H1 (cell line): Measurements from ENCODE around the gene CCDC88C. TPM values are rescaled to one million over a fixed set of nuclear protein-coding genes. Genes with fewer than 3 reads are reported as not detected.

Experiments used
- CTCF ChIA-PET: fragments of 300-600 bp; sonication (Branson Sonifier 250); formaldehyde crosslinking; loops from one replicate; lab custom pipeline; 2021; ENCODE audit not compliant: partially characterized antibody; lab: Charles Lee
- POLR2A ChIA-PET: fragments of 300-600 bp; sonication (Branson Sonifier 250); formaldehyde crosslinking; loops from one replicate; lab custom pipeline; 2021; ENCODE audit warnings: inconsistent platforms; ENCODE audit not compliant: partially characterized antibody; lab: Charles Lee
- DNase-seq, 2 experiments: peaks; one replicate each; pipeline versions ENCODE4 v3.0.0 to v3.0.0-alpha.2; 2010 to 2022; ENCODE audit warnings: low spot score in 2 of 2, low read depth in 1 of 2, mixed read lengths in 1 of 2
- FAIRE-seq: peaks from 2 replicates; lab custom pipeline; 2011; peaks lifted over from hg19 to GRCh38; lab: Jason Lieb, UNC
- H2AFZ ChIP-seq: 2 replicates; pipeline ENCODE4 v1.8.1; 2012; ENCODE audit warnings: low read length, inconsistent platforms
- H2AK5ac ChIP-seq: 2 replicates; pipeline ENCODE4 v1.6.1; 2013; ENCODE audit warnings: low read depth, low read length
- H2BK120ac ChIP-seq: replicated peaks from 2 replicates; pipeline ENCODE3; 2013; ENCODE audit warnings: low read depth, low read length, inconsistent platforms
- H2BK12ac ChIP-seq: 2 replicates; pipeline ENCODE4 v1.6.1; 2013; ENCODE audit warnings: low read depth, low read length
- H2BK15ac ChIP-seq: 2 replicates; pipeline ENCODE4 v1.6.1; 2013; ENCODE audit warnings: low read length
- H2BK20ac ChIP-seq: 2 replicates; pipeline ENCODE4 v1.6.1; 2013; ENCODE audit warnings: low read length
- H2BK5ac ChIP-seq: 2 replicates; pipeline ENCODE4 v1.6.1; 2013; ENCODE audit warnings: low read depth, low read length
- H3K14ac ChIP-seq: 2 replicates; pipeline ENCODE4 v1.6.1; 2013; ENCODE audit warnings: inconsistent platforms; ENCODE audit not compliant: insufficient read length
- H3K18ac ChIP-seq: 2 replicates; pipeline ENCODE4 v1.6.1; 2013; ENCODE audit warnings: low read length; ENCODE audit errors: extremely low read depth
- H3K23ac ChIP-seq: 2 replicates; pipeline ENCODE4 v1.6.1; 2013; ENCODE audit warnings: inconsistent platforms; ENCODE audit not compliant: insufficient read length
- H3K23me2 ChIP-seq: 2 replicates; pipeline ENCODE4 v1.6.1; 2013; ENCODE audit warnings: low read depth, low read length
- H3K27ac ChIP-seq: 2 replicates; pipeline ENCODE4 v1.6.1; 2011; ENCODE audit warnings: low read depth, low read length, inconsistent platforms
- H3K27me3 ChIP-seq, 4 experiments: replicated peaks in 1 of 4; 1 replicate in 1 of 4; 2 replicates in 3 of 4; pipeline versions ENCODE4 v1.6.1 to v1.8.1; 2011 to 2013; ENCODE audit warnings: low read length in 3 of 4, mild to moderate bottlenecking in 3 of 4, inconsistent platforms in 2 of 4, mixed read lengths in 2 of 4, moderate library complexity in 1 of 4; ENCODE audit not compliant: control insufficient read depth in 3 of 4, insufficient read depth in 3 of 4; ENCODE audit errors: extremely low read depth in 1 of 4
- H3K36me3 ChIP-seq, 4 experiments: 2 replicates each; pipeline versions ENCODE4 v1.6.1 to v1.8.1; 2011 to 2013; ENCODE audit warnings: mild to moderate bottlenecking in 4 of 4, low read length in 3 of 4, moderate library complexity in 2 of 4, control low read depth in 1 of 4, inconsistent platforms in 1 of 4; ENCODE audit not compliant: insufficient read depth in 4 of 4, control insufficient read depth in 2 of 4
- H3K4ac ChIP-seq: replicated peaks from 2 replicates; pipeline ENCODE3; 2013; ENCODE audit warnings: low read length, low read depth, mixed read lengths, inconsistent platforms; ENCODE audit not compliant: insufficient read length
- H3K4me1 ChIP-seq, 4 experiments: replicated peaks in 1 of 4; 1 replicate in 1 of 4; 2 replicates in 3 of 4; pipeline versions ENCODE4 v1.6.1 to v1.8.1; 2011 to 2013; ENCODE audit warnings: low read length in 3 of 4, inconsistent platforms in 2 of 4, mixed read lengths in 1 of 4; ENCODE audit not compliant: insufficient read depth in 4 of 4, control insufficient read depth in 3 of 4
- H3K4me2 ChIP-seq, 2 experiments: 2 replicates each; pipeline versions ENCODE4 v1.6.1 to v1.8.1; 2011 to 2013; ENCODE audit warnings: low read depth in 2 of 2, low read length in 2 of 2, control low read depth in 1 of 2, inconsistent platforms in 1 of 2, mild to moderate bottlenecking in 1 of 2; ENCODE audit not compliant: insufficient read depth in 1 of 2
- H3K4me3 ChIP-seq, 4 experiments: fragments of 200-600, 300-600 bp in 1 of 4; sonication (generic), shearing (Covaris generic), sonication (Bioruptor Twin) in 1 of 4; 2 replicates each; pipeline versions ENCODE4 v1.5.1 to v1.8.1; 2011 to 2016; ENCODE audit warnings: low read length in 4 of 4, low read depth in 3 of 4, control low read depth in 2 of 4, inconsistent platforms in 2 of 4, mild to moderate bottlenecking in 2 of 4, mixed read lengths in 1 of 4, moderate library complexity in 1 of 4; ENCODE audit not compliant: insufficient read depth in 2 of 4; ENCODE audit errors: extremely low read depth in 1 of 4
- H3K56ac ChIP-seq: replicated peaks from 2 replicates; pipeline ENCODE3; 2013; ENCODE audit warnings: low read depth, mild to moderate bottlenecking, mixed read lengths, low read length, inconsistent platforms; ENCODE audit not compliant: insufficient read length
- H3K79me1 ChIP-seq: 2 replicates; pipeline ENCODE4 v1.6.1; 2013; ENCODE audit warnings: low read depth, low read length, control low read depth
- H3K79me2 ChIP-seq, 2 experiments: 2 replicates each; pipeline versions ENCODE4 v1.6.1 to v1.8.1; 2012 to 2013; ENCODE audit warnings: low read length in 2 of 2, mild to moderate bottlenecking in 2 of 2, inconsistent platforms in 1 of 2; ENCODE audit not compliant: insufficient read depth in 2 of 2, control insufficient read depth in 1 of 2
- H3K9ac ChIP-seq, 4 experiments: replicated peaks in 1 of 4; 1 replicate in 1 of 4; 2 replicates in 3 of 4; pipeline versions ENCODE4 v1.6.1 to v1.8.1; 2011 to 2013; ENCODE audit warnings: low read depth in 3 of 4, low read length in 3 of 4, control low read depth in 2 of 4, mild to moderate bottlenecking in 2 of 4, moderate library complexity in 2 of 4, inconsistent platforms in 1 of 4; ENCODE audit errors: extremely low read depth in 1 of 4
- H3K9me3 ChIP-seq, 2 experiments: 2 replicates each; pipeline versions ENCODE4 v1.6.1 to v1.8.1; 2012 to 2013; ENCODE audit warnings: mild to moderate bottlenecking in 2 of 2, moderate library complexity in 2 of 2, control low read depth in 1 of 2, inconsistent platforms in 1 of 2, low read depth in 1 of 2, low read length in 1 of 2, mixed read lengths in 1 of 2; ENCODE audit not compliant: insufficient read depth in 2 of 2
- H4K20me1 ChIP-seq, 2 experiments: replicated peaks in 1 of 2; 2 replicates each; pipeline versions ENCODE3 to v1.8.1; 2011 to 2013; ENCODE audit warnings: inconsistent platforms in 2 of 2, low read length in 2 of 2, mild to moderate bottlenecking in 1 of 2; ENCODE audit not compliant: insufficient read depth in 2 of 2, control insufficient read depth in 1 of 2
- H4K5ac ChIP-seq: 2 replicates; pipeline ENCODE4 v1.6.1; 2013; ENCODE audit warnings: low read length, low read depth, mixed read lengths, inconsistent platforms; ENCODE audit not compliant: insufficient read length
- H4K8ac ChIP-seq: 2 replicates; pipeline ENCODE4 v1.8.0; 2013; ENCODE audit warnings: mild to moderate bottlenecking, moderate library complexity, low read length, inconsistent platforms; ENCODE audit not compliant: insufficient read depth; ENCODE audit errors: extremely low read depth
- H4K91ac ChIP-seq: replicated peaks from 2 replicates; pipeline ENCODE3; 2013; ENCODE audit warnings: low read length, mixed read lengths, inconsistent platforms; ENCODE audit not compliant: insufficient read length
- ASH2L ChIP-seq: fragments of 200-600, 300-600 bp; sonication (generic); IDR thresholded peaks from one replicate; pipeline ENCODE4 v1.7.1; 2017; ENCODE audit warnings: low read length
- BACH1 ChIP-seq: IDR thresholded peaks from 2 replicates; pipeline ENCODE4 v1.6.1; 2012; ENCODE audit warnings: low read length, improper control_type of control experiment
- CHD2 ChIP-seq: IDR thresholded peaks from 2 replicates; pipeline ENCODE4 v1.6.1; 2012; ENCODE audit warnings: low read length, improper control_type of control experiment
- EGR1 ChIP-seq: IDR thresholded peaks from 2 replicates; pipeline ENCODE4 v1.6.1; 2011; ENCODE audit warnings: low read depth, low read length, borderline replicate concordance
- EZH2 ChIP-seq: fragments of 200-600 bp; sonication (generic); IDR thresholded peaks from 2 replicates; pipeline ENCODE4 v1.7.1; 2012; ENCODE audit warnings: low read depth, mild to moderate bottlenecking, moderate library complexity, low read length, inconsistent platforms; ENCODE audit not compliant: severe bottlenecking
- JUND ChIP-seq: IDR thresholded peaks from 2 replicates; pipeline ENCODE4 v1.6.1; 2011; ENCODE audit warnings: mild to moderate bottlenecking, improper control_type of control experiment, low read length
- KDM5A ChIP-seq: fragments of 200-600 bp; IDR thresholded peaks from 2 replicates; pipeline ENCODE4 v1.7.1; 2012; ENCODE audit warnings: mild to moderate bottlenecking, low read length, inconsistent platforms, mixed read lengths
- NANOG ChIP-seq: IDR thresholded peaks from 2 replicates; pipeline ENCODE4 v1.6.1; 2011; ENCODE audit warnings: low read length, low read depth, mild to moderate bottlenecking, inconsistent platforms; ENCODE audit not compliant: insufficient read depth, poor library complexity, severe bottlenecking
- NRF1 ChIP-seq: IDR thresholded peaks from 2 replicates; pipeline ENCODE4 v1.6.1; 2011; ENCODE audit warnings: mild to moderate bottlenecking, low read depth, low read length, improper control_type of control experiment
- SIRT6 ChIP-seq: IDR thresholded peaks from one replicate; pipeline ENCODE4 v1.7.1; 2012; ENCODE audit warnings: low read length, inconsistent platforms
- SUZ12 ChIP-seq: fragments of 200-600 bp; sonication (generic); IDR thresholded peaks from 2 replicates; pipeline ENCODE4 v1.6.1; 2012; ENCODE audit warnings: mild to moderate bottlenecking, inconsistent platforms, low read length, moderate library complexity, mixed read lengths
- TAF1 ChIP-seq: IDR thresholded peaks from 2 replicates; pipeline ENCODE4 v1.6.1; 2011; ENCODE audit warnings: mild to moderate bottlenecking, low read depth, low read length
- WGBS, 2 experiments: shearing (Covaris generic) in 1 of 2; methylation state at CpG; one replicate each; pipeline versions ENCODE4 v1.1.6 to v1.1.7; 2013 to 2015; ENCODE audit warnings: low lambda C conversion rate in 2 of 2, mixed read lengths in 2 of 2, inconsistent platforms in 1 of 2, low coverage in 1 of 2, missing lambda C conversion rate in 1 of 2; ENCODE audit not compliant: insufficient replicate concordance in 2 of 2, insufficient coverage in 1 of 2, insufficient read length in 1 of 2; ENCODE audit errors: extremely low coverage in 1 of 2, missing lambda C conversion rate in 1 of 2; 5-methylcytosine and 5-hydroxymethylcytosine counted together
- polyA plus RNA-seq, 7 experiments: library from polyadenylated mRNA; depleted of rRNA in 3 of 7; stranded (reverse) in 5 of 7; unstranded in 2 of 7; fragments of >200 nt in 5 of 7; fragments of 200-250 nt in 2 of 7; gene quantifications; 1 replicate in 5 of 7; 2 replicates in 1 of 7; 4 replicates in 1 of 7; pipeline versions ENCODE4 v1.2.1 to v1.2.3, GENCODE V29; 2011 to 2013; ENCODE audit warnings: missing spikeins in 2 of 7, mixed read lengths in 2 of 7
- total RNA-seq: library from RNA; stranded (reverse); fragmentation: NEBNext Ultra II Directional; extraction: Animal tissue kit (Norgen Biotek cat#: 25700); gene quantifications from 2 replicates; pipeline ENCODE4 v1.2.1, GENCODE V29; 2021
- TF ChIP-seq, protein P1 (sequence below): IDR thresholded peaks from 2 replicates; pipeline ENCODE4 v1.6.1; 2012; ENCODE audit warnings: low read length, inconsistent platforms

Gene CCDC88C
- total and polyA plus RNA-seq, 2 of the 8 experiments (the other 6 are each of a cell fraction or from before 2014, with no cell fraction given), result 10.3 to 57.7 TPM

DNA sequence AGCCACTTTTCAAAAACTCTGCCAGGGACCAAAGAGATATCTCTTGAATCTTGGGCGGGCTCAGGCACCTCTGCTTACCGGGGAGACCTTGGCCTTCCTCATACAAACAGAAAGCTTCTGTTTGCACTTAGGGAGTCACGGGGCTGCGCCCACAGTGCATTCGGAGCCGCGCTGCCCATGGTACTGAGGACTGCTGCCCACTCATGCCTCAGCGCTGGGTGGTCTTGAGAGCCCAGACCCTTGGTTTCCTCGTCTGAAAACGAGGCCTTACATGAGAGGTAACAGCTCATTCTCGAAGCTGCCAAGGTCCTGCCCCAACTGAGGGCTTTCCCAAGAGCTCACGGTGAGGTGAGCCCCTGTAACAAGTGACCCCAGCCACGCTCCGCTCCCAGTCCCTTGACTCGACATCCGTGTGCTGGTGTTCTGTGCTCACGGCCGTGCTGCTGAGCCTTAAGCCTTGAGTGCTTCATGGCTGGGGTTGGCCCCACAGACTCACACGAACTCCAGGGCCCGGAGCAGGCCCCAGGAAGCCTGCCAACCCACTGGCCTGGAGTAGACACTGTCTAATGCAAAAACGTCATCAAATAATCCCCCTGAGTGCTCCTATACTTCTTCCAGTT lies 125.7 kb downstream of the CCDC88C start:
- Histone ChIP-seq H3K56ac (no peak overlapping the region), H2BK12ac (no peak overlapping the region), H2BK15ac (no peak overlapping the region), H3K4me1 (no peaks in the 10 kb centered on the region), H3K9ac (no peak overlapping the region), H2BK120ac (no peak overlapping the region), H3K79me1 (no peaks in the 10 kb centered on the region), H3K36me3 (peaks cover 17 to 60% (median 43%) of the 10 kb centered on the region in 4 experiments), H2AFZ (no peak overlapping the region), H2AK5ac (no peak overlapping the region), H3K4me3 (no peak overlapping the region), H3K27ac (no peak overlapping the region), H3K4me2 (no peak overlapping the region), H3K14ac (no peak overlapping the region), H4K8ac (no peak overlapping the region), H4K5ac (no peak overlapping the region), H2BK20ac (no peak overlapping the region), H2BK5ac (no peak overlapping the region), H4K20me1 (no peaks in the 10 kb centered on the region), H3K9me3 (no peaks in the 10 kb centered on the region), H3K23ac (no peak overlapping the region), H3K23me2 (no peaks in the 10 kb centered on the region), H3K4ac (no peak overlapping the region), H3K18ac (no peak overlapping the region), H3K27me3 (no peaks in the 10 kb centered on the region), H3K79me2 (no peaks in the 10 kb centered on the region), H4K91ac (no peak overlapping the region)
- no peak for DNase-seq
- WGBS, 2 experiments, result 91% methylated on average over 20 of the region's 21 CpGs; no CpG with 5 or more reads in 1 of the 2 experiments
- no peak for FAIRE-seq
- ChIA-PET CTCF (interaction anchor here (1.6 to 7.5 kb wide), 2 partner anchors 87 to 116 kb away, joined by 3 to 84 read pairs; no protein-coding TSS in a partner anchor), POLR2A (interaction anchor here (1.3 kb wide), 1 partner anchor 22 kb away, joined by 4 read pairs; no protein-coding TSS in a partner anchor)
- TF ChIP-seq SUZ12 (no peak), JUND (no peak), EZH2 (no peak), BACH1 (no peak), NRF1 (no peak), EGR1 (no peak), ASH2L (no peak), SIRT6 (no peak), TAF1 (no peak), NANOG (no peak), CHD2 (no peak), KDM5A (no peak)
- TF ChIP-seq, protein P1, sequence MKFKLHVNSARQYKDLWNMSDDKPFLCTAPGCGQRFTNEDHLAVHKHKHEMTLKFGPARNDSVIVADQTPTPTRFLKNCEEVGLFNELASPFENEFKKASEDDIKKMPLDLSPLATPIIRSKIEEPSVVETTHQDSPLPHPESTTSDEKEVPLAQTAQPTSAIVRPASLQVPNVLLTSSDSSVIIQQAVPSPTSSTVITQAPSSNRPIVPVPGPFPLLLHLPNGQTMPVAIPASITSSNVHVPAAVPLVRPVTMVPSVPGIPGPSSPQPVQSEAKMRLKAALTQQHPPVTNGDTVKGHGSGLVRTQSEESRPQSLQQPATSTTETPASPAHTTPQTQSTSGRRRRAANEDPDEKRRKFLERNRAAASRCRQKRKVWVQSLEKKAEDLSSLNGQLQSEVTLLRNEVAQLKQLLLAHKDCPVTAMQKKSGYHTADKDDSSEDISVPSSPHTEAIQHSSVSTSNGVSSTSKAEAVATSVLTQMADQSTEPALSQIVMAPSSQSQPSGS, result no peak
